OCI-LY1 (cell line): ENCODE results near the gene TK1.

Experiments used
- CTCF ChIP-seq: fragments of 200-600 bp; sonication (generic), shearing (Covaris generic); IDR thresholded peaks from 2 replicates; pipeline ENCODE4 v1.5.1; 2017; ENCODE audit warnings: mild to moderate bottlenecking, antibody characterized with exemption, low read length, moderate library complexity, mixed read lengths
- EZH2 ChIP-seq: fragments of 200-600 bp; sonication (generic), shearing (Covaris generic); IDR thresholded peaks from 2 replicates; pipeline ENCODE4 v1.8.0; 2017; ENCODE audit warnings: borderline replicate concordance, mixed run types, mild to moderate bottlenecking, antibody characterized with exemption, low read length, moderate library complexity, mixed read lengths

- no peak for TF ChIP-seq EZH2
- TF ChIP-seq CTCF, result no peak
Measured at GRCh38 chr17:78233678-78234077, 46.8 kb upstream of the TK1 start.
